Measurements from ENCODE around the gene CDC123.

DNA sequence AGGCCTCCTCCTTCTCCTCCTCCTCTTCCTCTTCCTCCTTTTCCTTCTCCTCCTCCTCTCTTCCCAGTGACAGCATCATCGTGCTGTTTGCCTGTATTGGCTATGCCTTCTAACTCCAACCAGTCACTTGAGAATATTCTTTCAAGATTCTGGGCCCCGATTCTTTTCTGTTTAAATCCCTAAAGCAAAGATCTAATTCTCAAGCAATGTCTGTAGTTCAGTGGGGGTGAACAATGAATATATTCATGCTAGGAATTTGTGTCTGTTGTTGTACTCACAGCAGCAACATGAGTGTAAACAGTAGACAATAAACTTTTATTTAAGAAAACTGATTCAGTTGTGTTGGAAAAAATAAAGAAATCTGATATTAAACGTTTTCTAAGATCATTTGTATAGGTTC lies 31.0 kb upstream of the CDC123 start:
- TF ChIP-seq POLR2A (IDR thresholded peaks at IDR 0.05) = no peak
- TF ChIP-seq CTCF (IDR thresholded peaks at IDR 0.05) = no peak
- TF ChIP-seq POLR2AphosphoS5 (IDR thresholded peaks at IDR 0.05) = no peak

Measured in suprapubic skin (tissue), 4 donors.